HG02763 (cell line): ENCODE measurements around the gene CCDC78.
"Not testable (repeated sequence)": the region's sequence is repeated elsewhere in the genome, so short reads cannot be mapped to it uniquely, and the experiment has no call there.

ENCODE experiments used
- ATAC-seq: cut with Tn5 transposase; IDR thresholded peaks from one replicate; pipeline ENCODE4 v1.9.1; 2021; ENCODE audit warnings: mild to moderate bottlenecking, moderate library complexity; ENCODE audit not compliant: unreplicated experiment

The CCDC78 gene

DNA sequence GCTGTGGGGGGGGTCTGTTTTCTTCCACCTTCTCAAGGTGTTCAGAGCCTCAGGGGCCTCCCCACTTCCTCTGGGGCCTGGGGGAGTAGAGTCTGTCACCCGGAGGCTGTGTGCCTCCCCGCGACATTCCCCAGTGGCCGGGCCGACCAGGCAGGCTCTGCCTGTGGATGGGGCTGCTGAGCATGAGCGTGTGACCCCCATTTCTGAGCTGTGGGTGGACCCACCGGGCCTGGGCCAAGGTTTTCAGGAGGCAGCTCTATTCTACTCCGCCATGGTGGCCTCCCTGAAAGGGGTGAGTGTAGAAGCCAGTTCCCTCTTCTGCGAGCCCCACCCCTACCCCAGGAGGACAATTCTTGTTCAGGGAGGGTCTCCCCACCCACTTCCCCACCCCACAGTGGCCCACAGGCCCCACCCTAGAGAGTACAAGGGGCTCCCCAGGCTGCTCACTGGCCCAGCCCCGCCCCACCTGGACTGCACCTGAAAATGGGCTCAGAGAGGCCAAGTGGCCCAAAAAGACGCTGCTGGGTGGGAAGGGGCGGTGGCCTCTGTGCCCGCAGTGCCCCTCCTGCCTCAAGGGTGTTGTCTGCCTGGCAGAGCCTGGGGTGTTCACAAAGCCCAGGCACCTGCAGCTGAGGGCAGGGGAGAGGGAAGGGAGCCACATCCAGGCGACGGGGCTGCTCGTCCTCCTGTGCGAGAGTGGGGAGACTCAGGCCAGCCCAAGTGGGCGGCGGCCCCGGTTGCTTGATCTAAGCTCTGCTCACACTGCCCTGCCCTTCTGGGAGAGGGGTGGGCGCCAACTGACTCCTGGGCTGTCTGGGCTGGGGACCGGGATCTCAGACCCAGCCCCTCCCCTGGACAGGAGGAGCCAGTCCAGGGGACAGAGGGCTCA lies 35.6 kb upstream of the CCDC78 start:
- ATAC-seq: no peak

DNA sequence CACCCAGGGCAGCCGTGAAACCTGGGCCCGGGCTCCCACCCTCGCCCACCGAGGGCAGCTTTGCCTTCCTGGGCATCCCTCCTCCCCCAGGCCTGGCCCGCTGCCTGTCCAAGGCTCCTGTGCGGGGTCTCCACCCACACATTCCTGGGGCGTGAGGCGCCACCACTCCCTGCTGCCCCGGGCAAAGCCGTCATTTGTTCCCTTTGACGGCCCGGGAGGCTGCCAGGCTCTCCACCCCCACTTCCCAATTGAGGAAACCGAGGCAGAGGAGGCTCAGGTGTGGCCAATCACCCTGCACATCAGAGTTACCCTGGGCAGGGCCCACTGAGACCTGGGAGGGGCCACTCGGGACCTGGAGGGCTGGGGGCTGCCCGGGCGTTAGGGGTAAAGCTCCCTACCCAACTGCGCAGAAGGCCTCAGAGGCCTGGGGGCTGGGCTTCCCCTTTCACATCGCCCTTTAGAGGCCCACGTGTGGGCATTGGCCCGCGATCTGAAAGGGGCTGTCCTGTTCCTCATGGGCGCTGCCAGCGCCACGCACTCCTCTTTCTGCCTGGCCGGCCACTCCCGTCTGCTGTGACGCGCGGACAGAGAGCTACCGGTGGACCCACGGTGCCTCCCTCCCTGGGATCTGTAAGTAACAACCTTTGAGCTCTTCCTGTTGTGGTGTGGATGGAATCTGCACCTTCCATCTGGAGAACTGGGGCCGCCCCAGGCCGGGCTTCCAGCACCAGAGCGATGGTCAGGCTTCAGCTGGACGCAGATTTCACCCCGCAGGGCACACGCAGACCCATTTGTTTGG lies 34.5 kb upstream of the CCDC78 start, which contains the start of gene MSLN:
TSS of gene MSLN (plus strand) at position 190 of the 799 bp plus-strand sequence. CDS start 1,947 bp downstream, outside the sequence.
- ATAC-seq: no peak

DNA sequence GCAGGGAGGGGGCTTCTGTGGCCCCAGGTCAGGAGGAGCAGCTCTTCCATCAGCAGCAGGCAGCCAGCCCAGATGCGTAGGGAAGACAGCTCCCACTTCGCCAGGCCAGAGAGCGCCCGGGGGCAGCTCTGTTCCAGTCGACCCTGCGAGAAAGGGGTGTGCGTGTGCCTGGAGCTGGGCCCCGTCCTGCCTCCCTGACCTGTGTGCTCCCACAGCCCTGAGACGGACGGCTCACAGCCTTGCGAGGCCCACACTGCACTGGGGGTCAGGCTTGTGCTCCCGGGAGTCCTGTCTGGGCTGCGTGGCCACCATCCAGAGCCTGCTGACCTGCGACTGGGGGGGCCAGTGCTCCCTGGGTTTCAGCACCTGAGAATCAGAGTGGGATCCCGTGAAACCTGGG lies 33.8 kb upstream of the CCDC78 start:
- ATAC-seq: no peak

DNA sequence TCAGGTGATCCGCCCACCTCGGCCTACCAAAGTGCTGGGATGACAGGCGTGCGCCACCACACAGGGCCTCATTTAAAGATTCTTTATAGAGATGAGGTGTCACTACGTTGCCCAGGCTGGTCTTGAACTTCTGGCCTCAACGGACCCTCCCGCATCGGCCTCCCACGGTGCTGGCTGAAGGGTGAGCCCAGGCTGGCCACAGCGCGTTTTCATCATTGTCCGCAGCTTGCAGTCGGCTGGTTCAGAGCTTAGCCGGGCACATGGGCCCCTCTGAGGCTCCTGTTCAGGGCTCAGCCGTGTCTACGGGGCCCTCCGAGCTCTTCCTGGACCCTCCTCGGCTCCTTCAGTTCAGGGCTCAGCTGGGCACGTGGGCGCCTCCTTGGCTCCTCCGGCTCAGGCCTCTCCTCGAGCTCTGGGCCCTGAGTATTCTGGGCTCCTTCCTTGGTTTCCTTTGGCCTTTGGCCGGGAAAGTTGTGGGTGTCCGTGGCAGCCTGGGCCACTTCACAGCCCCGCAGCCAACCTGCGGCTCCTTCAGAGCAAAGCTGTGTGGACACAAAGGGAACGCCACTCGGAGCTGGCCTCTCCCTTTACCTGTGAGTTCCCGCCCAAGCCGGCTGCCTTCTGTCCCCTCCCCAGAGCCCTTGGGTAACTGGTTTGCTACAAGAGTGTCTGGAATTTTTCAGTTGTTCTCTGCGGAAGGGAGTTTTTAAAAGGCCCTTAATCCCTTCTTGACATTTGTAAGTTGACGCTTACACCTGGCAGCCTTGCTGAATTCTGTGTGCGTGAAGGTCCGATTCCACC lies 33.1 kb upstream of the CCDC78 start:
- ATAC-seq: no peak

DNA sequence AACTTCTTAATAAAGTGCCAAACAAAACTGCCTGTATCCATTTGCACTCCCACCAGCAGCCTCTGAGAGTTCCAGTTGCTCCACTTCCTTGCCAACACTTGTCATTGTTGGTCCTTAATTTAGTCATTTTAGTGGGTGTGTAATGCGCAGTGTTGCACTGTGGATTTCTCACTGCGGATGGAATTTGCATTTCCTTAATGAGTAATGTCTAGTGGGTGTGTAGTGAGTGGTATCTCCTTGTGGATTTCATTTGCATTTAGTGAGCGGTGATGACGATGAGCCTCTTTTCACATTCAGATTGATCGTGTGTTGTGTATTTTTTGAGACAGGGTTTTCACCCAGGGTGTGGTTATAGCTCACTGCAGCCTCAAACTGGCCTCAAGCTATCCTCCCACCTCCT lies 30.2 kb upstream of the CCDC78 start:
- ATAC-seq: no peak

DNA sequence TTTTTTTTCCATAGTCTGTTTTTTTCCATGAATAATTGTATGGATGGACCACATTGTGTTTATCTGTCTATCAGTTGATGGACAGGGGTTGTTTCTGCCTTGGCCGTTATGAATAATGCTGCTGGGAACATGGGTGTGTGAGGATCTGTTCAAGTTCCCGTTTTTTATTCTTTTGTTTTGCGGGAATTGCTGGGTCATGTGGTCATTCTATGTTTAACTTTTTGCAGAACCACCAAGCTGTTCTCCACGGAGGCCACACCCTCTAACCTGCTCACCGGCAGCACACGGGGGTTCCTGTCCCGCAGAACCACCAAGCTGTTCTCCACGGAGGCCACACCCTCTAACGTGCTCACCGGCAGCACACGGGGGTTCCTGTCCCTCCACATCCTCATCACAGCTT lies 28.4 kb upstream of the CCDC78 start:
- ATAC-seq: no peak

DNA sequence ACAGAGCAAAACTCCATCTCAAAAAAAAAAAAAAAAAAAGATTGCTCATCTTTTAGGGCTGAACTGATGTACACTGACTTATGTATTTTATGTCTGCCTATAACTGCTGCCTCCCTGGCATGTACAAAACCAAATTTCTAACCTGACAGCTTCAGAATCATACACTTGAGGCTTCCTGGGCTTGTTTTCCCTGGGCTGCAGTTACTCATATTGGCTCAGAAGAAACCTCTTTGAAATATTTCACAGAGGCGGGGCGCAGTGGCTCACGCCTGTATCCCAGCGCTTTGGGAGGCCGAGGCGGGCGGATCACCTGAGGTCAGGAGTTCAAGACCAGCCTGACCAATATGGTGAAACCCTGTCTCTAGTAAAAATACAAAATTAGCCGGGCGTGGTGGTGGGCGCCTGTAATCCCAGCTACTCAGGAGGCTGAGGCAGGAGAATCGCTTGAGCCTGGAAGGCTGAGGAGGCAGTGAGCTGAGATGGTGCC lies 27.9 kb upstream of the CCDC78 start:
- not testable (repeated sequence) for ATAC-seq

DNA sequence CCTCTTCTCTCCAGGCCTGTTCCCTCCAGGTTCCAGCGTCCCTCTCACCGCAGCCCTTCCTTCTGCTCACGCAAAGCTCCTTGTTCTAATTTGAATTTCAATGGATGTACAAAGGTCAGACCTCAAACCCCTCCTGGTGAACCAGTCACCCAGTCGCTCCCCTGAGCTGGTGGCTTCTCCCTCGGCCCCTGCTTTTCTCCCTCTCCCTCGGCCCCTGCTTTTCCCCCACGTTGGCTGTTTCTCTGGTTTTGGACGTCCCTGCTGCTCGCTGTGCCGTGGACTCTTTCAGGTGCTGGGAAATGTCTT lies 25.7 kb upstream of the CCDC78 start:
- no peak for ATAC-seq

DNA sequence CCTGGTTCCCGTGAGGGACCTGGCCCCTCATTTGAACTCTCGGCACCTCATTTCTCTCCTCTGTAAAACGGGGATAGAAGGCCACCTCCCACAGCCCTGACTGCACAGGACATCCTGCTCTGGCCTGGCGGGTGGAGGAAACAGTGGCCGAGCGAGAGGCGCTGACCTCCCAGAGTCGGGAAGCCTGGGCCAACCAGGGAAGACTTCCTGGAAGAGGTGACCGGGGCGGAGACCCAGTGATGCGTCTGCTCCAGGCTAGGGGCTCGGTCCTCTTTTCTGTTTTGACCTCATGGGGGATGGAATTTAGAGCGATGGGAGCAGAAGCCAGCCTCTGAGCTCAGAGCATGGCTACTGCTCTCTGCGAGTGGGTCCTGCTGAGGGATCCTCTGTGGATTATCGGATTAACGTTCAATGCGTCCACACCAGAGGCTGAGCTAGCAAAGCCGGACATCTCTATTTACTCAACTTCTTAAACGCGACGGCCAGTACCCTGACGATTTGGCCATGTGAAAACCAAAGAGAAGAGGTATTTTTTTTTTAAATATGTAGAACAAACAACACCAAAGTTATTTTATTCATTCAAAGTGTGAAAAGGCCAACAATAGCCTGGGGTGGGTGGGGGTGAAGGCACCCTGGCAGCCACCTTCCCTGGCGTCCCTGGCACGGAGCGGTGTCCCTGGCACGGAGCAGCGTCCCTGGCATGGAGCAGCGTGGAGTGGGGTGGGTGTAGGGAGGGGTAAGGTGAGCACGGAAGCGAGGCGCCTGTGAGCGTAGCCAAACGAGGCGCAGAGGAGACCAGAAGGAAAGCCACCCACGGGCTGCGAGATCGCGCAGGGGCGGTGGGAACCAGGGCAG lies 25.1 kb upstream of the CCDC78 start:
- no peak for ATAC-seq

DNA sequence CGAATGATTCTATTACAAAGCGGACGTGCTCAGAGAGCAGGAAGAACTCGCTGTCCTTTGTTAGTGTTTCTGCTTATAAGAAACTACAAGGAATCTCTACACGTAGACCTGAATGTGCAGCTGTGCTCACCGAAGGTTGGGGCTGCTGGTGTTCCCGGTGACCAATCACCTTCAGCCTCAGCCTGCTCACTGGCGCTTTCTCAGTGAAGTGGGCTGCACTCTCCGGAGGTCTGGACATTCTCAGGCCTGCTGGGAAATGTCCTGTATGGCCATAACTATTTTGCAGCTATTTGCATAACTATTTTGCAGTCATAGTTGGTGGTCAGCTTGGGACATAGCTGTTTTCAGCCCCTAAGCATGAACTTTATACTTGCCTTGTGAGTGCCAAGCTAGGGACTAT lies 24.2 kb upstream of the CCDC78 start:
- no peak for ATAC-seq

DNA sequence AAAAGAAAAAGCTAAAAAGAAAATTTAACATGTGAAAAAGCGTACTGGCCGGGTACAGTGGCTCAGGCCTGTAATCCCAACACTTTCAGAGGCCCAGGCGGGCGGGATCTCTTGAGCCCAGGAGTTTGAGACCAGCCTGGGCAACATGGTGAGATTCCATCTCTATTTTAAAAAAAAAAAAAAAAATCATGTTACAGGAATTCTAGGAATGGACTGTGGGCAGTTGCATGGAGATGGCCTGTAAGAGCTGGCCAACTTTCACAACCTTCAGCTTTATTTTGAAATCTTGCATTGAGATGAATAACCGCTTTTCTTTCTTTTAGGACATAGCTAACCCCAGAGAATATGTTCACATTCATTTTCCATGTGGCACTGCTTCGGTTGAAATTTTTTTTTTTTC lies 22.8 kb upstream of the CCDC78 start:
- no peak for ATAC-seq

DNA sequence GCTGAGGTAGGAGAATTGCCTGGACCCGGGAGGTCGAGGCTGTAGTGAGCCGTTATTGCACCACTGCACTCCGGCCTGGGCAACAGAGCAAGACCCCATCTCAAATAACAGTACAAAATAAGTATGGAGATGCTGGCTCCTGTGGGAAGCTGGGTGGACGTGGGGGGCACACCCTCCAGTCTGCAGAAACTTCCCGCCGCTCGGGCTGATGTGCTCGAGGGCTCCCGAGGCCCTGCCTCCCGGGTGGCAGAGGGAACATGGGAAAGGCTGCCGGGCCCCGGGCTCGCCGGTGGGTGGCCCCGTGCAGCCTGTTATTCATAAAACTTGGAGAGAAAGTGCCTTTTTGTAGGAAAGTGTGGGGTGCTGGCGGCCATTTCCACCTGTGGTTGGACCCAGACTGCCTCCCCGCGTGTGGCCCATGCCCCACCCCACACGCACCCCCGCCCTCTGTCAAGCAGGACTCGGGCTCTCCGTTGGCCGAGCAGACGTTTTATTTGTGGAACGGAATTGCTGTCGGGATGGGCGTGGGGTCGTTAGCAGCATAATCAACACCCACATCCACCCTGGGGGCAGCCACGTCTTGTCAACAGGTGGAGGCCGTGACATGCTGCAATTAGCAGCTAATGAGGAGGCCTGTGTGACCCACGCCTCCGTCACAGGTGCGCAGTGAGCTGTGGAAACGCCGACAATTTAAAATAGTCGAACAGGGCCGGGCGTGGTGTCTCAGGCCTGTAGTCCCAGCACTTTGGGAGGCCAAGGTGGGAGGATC lies 21.9 kb upstream of the CCDC78 start:
- no peak for ATAC-seq

DNA sequence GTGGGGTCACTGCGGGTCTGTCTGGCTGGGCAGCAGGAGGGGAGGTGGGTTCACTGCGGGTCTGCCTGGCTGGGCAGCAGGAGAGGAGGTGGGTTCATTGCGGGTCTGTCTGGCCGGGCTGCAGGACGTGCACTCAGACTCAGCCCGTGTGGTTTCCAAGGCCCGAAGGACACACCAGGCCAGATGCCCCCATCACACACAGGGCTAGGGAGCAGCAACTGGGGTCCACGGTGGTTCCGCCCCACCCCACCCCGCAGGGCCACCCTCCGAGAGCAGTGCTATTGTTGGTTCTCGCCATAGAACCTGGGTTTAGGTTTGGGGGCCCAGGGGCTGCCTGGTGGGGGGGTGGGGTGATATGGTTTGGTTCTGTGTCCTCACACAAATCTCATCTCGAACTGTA lies 20.4 kb upstream of the CCDC78 start:
- no peak for ATAC-seq

DNA sequence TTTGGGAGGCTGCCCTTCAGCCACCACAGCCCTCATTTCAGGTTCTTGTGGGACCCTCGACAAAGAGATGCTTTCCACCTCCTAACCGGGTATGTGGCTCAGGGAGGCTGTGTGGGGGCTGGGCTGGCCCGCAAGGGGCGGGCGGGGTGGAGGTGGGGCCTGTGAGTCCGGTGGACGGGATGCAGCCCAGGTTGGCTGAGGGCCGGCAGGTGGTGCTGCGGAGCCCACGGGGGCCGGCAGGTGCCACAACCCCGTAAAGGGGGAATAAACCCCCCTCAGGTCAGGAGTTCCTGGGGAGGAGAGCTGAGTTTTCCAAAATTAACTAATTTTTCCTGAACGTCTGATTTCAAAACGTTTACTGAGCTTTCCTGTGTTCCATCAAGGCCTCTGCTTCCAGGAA lies 19.5 kb upstream of the CCDC78 start:
- ATAC-seq: no peak

DNA sequence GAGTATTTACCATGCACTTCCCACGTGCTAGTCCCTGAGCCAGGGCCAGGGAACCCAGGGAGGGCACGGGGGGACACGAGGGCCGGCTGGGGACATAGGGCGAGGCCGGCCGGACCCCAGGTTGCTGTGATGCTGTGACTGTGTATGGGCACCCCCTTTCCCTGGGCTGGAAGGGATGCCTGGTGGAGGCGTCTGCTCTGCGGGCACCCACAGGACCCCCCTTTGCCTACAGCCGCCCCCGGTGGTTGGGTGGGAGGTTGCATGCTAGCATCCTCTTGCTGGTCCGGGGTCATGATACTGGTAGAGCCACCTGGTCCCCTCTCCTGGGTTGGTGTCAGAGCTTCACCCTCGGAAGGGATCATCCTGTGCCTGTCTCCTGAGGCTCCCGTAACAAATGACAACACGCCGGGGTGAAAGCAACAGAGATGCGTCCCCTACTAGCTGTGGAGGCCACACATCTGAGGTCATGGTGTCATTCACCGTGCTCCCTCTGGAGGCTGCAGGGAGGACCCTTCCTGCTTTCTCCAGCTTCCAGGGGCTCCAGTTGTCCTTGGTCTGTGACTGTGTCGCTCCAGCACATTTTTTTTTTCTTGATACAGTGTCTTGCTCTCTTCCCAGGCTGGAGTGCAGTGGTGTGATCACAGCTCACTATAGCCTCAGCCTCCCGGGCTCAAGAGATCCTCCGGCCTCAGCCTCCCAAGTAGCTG lies 17.7 kb upstream of the CCDC78 start:
- no peak for ATAC-seq

DNA sequence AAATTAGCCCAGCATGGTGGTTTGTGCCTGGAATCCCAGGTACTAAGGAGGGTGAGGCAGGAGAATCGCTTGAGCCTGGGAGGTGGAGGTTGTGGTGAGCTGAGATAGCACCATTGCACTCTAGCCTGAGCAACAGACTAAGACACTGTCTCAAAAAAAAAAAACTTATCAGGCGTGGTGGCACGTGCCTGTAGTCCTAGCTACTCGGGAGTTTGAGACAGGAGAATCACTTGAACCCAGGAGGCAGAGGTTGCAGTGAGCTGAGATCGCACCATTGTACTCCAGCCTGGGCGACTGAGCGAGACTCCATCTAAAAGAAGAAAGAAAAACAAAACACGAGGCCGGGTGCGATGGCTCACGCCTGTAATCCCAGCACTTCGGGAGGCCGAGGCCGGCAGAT lies 16.7 kb upstream of the CCDC78 start:
- ATAC-seq: not testable (repeated sequence)

DNA sequence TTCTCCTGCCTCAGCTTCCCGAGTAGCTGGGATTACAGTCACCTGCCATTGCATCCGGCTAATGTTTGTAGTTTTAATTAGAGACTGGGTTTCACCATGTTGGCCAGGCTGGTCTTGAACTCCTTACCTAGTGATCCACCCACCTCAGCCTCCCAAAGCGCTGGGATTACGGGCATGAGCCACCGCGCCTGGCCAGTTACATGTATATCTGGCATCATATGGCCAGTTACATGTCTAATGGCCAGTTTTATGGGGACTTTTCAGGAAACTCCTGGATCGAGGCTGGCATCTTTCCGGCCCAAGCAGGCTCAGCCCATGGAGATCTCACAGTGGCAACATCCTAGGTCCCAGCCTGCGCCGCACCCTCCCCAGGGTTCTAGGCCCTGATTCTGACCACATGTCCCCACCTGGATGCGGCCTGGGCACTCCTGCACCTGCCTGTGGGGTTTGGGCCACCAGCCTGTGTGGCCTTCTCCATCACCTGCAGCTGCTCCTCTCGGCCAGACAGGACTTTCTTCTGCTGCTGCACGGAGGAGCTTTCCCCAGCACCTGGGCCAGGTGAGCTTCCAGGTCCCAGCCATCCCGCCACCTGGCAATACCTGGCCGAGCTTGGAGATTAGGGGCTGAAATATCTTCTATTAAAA lies 15.9 kb upstream of the CCDC78 start:
- no peak for ATAC-seq

DNA sequence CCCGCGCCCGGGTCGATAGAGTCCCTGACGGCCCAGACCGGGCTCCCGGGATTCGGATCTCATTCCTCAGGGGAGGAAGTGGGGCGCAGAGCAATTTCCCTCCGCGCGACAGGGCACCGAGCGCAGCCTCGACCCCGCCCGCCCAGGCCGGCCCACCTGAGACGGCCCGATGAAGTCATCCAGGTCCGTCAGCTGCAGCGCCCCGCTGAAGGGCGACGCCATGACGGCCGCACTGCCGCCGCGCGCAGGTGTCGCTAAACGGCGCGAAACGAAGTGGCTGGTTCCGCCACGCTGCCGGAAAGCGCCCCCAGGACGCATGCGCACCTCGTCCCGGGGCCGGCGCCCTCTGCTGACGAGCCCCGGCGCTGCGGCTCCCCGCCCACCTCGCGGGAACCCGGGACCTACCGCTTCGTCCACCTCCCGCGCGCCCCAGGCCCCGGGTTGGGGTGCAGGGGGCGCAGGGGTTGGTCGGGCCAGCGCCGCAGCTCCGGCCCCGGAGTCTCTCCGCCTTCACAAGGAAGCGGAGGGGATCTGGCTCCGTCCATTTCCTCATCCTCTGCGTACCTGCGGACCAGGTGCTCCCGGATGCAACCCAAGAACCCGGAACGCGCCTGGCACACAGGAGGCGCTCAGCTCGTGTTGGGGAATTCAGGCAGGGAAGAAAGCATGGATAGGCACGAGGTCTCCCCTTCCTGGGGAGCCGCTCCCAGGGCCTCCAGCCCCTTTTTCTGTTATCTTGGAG lies 14.7 kb upstream of the CCDC78 start, which contains the start of gene CIAO3:
TSS of gene CIAO3 (minus strand) at position 234 of the 742 bp plus-strand sequence. CDS start at position 222, 12 bp downstream.
- ATAC-seq: peak; percentile 71
